Occipital lobe (tissue), 2 donors: ENCODE data around the gene UBE2L3. TPM values are rescaled to one million over a fixed set of nuclear protein-coding genes. Genes with fewer than 3 reads are reported as not detected.
"Not testable (repeated sequence)": the region's sequence is repeated elsewhere in the genome, so short reads cannot be mapped to it uniquely, and the experiment has no call there.

Experiments
- DNase-seq: peaks from one replicate; lab custom pipeline; 2025; lab: John Stamatoyannopoulos, UW
- total RNA-seq: library from RNA; depleted of rRNA; stranded (reverse); fragments of >200 nt; gene quantifications from one replicate; pipeline ENCODE4 v1.2.3, GENCODE V29; 2014

Gene UBE2L3
- total RNA-seq, 1 donor from 2014 or later: 23.6 TPM

DNA sequence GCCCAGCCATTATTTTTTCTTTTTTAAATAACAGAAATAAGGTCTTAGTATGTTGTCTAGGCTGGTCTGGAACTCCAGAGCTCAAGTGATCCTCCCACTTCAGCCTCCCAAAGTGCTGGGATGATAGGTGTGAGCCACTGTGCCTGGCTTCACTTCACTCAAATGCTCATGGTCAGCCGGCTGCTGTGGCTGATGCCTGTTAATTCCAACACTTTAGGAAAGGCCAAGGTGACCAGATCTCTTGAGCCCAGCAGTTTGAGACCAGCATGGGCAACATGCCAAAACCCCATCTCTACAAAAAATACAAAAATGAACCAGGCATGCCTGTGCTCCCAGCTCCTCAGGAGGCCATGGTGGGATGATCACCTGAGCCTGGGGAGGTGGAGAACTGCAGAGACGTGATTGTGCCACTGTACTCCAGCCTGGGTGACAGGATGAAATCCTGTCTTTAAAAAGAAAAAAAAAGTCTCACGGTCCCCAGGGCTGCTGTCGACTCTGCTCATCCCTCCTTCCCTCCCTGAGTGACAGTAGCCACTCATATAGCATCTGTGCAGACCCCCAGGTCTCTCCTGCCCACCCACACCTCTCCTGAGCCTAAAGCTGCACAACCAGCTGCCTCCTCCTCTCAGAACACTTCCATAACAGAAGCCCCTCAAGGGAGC is 58.7 kb downstream of the UBE2L3 start:
- no peak for DNase-seq

DNA sequence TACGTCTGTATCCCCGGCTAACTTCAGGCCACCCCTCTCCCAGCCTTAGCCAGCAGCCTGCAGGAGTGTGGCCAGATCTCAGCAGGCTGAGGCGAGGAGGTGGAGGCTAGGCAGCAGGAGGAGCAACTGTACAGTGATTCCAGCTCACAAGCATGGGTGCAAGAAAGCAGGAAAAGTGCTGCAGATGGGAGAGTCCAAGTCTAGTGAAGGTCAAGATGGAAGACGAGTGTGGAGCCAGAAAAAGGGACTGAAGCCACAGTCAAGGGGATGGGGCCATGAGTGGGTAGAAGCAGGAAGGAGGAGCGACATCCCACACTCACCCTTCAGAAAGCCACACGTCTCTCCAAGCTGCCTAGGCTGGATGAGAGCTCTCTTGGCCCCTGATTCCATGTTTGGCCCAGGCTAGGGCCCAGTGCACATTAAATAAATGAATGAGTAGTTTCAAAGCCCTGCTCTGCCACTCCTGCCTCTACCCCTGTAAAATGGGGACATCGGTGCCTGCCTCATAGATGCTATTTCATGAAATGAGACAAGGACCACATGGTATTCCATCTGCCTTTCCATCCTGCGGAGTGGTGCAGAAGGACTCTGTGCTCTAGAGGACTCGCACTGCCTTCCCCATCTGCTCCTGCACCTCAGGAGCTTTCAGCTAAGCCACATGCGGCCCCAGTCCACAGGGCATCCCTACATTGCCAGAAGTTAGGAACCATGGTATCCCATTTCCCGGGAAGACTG is 59.4 kb downstream of the UBE2L3 start:
- no peak for DNase-seq

DNA sequence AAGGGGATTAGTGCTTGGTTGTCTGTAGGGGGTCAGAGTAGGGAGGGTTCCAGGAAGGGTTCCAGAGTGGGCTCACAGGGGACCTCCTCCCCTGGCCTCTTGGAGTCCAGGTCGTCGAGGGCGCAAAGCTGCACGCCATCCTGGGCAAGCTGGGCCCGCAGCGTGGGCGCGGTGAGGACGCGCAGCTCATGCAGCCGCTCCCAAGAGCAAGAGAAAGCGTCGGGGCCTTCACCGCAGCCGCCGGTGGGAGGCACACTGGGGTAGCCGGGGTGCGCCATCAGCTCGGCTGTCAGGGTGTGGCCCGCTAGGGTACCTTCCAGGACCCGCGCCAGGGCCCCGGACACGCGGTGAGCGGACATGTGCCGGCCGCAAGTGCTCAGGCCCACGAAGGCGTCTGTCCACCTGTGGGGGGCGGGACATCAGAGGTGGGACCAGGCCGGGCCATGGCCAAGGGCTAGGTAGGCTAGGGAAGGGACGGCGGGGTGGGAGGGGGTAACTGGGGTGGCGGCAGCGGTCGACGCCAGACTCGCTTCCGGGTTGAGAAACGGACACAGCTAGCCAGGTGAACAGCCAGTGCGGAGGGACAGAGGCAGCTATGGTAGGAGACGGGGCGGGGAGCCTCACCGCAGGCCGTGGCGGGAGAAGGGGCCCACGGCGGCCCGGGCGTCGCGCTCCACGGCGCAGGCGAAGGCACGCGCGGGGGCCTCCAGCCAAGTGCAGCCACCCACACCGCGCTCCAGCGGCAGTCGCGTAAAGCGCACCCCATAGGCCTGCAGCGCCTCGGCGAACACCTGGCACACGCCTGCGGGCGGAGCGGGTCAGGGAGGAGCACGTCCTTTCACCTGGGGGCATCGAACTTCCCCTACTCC is 61.1 kb downstream of the UBE2L3 start:
- no peak for DNase-seq

DNA sequence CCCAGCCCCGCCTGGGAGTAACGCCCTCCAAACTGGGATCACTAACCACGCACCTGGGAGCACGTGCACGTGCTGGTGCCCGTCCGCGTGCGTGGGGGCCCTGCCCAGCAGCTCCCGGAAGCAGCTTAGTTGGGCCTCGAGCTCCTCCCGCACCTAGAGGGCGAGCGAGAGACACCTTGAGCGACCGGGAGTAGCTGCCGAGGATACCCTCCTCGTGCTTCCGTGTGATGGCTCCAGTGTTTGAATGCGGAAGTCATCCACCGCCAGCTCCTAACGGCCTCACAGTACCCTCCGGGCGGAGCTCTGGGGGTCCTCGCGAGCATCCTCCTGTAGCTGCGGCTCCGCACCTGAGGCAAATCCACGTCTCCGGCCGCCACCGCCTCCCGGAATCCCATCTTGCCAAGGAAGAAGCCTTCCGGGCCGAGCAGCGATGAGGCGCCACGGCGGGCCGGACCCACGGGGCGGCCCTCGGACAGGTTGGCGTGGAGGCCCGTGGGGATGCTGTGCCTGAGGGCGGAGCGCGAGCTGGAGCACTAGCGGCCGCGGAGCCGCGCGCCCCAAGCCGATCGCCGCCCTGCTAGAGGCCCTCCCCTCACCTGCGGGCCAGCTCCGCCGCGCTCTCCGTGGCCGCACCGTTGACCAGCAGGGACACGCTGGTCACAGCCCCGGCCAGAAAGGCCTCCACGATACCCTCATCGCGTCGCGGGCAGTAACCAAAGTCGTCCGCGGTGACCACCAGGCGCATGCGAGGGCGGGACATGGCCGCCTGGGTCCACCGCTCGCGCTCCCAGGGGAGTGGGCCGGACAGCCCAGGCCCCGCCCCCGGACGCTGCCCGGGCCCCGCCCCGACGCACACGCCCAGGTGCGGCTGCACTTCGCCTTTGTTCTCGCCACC is 62.0 kb downstream of the UBE2L3 start, which contains the start of gene YDJC:
Gene YDJC, minus strand, starts transcription at position 768 of the 895 bp plus-strand sequence. Its CDS starts 8 bp downstream, at position 760.
- DNase-seq: peak; percentile 88

DNA sequence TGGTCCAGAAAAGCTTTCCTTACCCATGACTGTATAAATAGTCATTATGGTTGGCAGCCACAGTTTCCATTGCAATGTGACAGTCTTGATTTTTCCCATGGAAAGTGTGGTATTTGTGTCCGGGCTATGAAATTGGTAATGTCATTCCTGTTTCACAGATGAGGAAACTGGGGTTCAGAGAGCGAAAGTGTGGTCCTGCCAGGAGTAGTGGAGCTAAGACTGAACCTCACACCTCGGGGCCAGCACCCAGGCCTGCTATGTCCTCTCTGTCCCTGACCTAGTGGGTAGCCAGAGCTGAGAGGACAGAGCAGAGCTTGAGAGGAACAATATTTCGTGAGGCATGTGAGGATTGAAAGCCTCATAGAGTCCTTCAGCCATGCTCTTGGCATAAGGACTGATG is 63.5 kb downstream of the UBE2L3 start:
- no peak for DNase-seq

DNA sequence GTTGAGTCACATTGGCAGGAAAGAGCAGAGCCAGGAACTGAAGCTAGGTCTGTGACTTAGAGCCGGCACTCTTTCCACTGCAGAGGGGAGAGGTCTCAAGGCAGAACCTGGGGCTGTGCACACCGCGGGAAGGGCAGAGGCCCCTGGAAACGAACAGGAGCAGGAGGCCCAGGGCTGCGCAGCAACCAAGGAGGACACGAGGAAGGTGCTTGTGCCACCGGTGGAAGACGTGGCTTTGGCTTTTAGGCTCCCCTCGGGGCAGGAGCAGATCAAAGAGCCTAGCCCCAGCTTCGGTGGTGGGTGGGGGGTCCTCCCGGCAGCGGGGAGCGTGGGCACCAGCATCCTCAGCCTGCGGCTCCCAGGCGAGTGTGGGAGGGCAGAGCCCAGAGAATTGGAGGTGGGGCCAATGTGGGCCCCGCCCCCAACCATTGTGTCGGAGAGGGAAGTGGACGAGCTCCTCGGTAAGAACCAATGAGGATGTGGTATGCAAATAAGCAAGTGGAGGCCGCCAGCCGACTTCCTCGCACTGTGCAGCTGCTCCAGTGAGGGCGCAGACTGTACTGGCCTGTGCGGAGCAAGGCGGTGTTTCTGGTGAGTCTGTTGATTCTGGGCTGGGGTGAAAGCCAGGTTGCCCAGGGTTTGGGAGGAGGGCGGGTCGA is 64.9 kb downstream of the UBE2L3 start, which contains the start of gene CCDC116:
Gene CCDC116, plus strand, starts transcription at position 524 of the 659 bp plus-strand sequence. CDS start 422 bp downstream, outside the sequence.
- no peak for DNase-seq

DNA sequence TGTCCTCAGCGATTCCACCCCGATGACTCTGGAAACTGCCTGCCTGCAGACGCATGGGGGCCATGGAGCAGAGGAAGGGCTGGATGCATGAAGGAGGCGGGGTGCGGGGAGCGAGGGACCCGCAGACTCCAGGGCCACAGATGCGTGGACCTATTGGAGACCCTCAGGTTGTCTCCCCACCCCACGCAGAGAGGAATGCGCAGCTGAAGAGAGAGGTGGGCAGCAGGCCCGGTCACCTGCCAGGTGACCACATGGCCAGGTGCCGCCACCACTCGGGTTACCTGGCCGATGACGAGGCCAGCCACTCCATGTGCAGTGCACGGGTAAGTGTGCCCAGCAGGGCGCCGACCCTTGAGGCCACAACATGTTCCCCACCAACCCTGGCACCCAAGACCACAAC is 65.4 kb downstream of the UBE2L3 start:
- DNase-seq: no peak

DNA sequence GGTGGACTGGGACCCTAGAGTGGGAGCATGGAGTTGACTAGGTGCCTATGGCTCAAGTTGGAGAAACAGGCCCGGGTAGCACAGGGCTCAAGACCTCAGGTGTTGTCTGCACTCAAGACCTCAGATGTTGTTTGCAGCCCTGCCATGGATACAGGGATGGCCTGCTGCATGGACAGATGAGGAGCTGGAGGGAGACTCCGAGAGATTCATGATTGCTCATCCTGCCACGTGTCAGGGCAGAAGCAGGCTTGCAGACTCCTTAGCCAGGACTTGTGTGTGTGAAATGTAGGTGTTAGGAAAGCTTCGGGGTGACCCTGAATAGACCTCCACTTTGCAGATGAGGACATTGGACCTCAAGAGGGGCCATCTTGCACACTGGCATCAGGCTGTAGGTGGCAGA is 66.0 kb downstream of the UBE2L3 start:
- DNase-seq: no peak

DNA sequence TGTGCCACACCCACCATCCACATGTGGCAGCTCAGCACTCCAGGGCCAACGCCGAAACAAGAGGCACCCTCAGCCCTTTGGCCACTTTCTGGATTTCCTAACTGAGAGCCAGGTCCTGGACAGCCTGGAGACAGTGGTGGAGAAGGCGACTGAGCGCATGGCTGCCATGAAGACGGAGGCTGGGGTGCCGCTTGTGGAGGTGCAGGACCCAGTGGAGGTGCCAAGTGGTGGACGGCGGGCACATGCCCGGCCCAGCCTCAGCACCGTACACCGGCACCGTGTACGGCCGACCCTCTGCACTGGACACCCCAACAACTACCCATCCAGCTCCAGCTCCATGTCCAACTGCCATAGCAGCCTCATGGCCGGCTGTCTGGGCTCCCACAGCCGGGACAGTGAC is 66.6 kb downstream of the UBE2L3 start:
- DNase-seq: no peak

DNA sequence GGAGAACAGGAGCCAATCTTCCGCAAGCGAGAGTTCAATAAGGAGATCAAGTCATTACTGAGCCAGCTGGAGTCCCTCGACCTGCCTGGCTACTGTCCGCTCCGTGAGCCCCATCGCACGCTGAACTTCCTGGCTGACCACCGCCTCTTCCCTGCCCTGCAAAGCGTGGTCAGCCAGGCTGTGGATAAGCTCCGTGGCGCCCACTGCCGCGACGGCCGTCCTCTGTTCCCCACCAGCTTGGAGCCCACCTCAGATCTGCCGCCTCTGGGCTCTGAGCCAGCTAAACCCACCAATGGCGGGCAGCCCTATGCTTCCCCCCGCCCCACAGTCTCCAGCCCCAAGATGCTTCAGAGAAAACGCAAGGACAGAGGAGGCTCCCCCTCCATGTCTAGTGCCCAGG is 67.3 kb downstream of the UBE2L3 start:
- DNase-seq: no peak

DNA sequence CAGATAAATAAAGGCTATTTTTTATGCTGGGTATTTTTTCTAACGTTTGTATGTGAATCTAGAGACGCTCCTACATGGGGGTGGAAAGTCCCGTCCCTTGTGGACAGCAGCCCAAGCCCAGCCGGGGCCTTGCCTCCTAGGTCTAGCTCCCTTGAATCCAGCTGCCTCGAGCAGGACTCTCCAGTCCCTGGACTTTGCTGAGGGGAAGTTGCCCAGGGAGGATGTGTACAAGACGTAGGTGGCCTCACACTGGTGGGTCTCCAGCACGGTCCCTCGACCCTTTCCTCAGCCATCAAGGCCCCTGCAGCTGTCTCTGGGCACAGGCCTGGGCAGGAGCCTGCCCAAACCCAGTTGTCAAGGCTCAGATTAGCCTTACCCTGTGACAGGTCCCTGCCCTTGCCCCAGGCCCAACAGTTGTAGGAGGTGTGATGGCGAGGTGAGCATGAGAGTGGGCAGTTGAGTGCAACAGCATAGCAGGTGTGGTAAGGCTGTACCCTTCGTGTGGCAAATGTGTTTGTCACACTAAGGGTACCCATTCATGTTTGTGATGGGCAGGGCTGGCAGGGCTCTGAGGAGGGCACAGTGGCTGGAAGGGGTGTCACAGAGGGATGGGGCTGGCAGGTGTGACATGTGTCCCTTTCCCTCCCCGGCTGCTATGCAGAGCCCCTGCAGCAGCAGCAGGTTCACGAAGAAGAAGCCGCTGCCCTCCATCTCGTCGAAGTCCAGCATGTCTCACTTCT is 68.4 kb downstream of the UBE2L3 start:
- no peak for DNase-seq

DNA sequence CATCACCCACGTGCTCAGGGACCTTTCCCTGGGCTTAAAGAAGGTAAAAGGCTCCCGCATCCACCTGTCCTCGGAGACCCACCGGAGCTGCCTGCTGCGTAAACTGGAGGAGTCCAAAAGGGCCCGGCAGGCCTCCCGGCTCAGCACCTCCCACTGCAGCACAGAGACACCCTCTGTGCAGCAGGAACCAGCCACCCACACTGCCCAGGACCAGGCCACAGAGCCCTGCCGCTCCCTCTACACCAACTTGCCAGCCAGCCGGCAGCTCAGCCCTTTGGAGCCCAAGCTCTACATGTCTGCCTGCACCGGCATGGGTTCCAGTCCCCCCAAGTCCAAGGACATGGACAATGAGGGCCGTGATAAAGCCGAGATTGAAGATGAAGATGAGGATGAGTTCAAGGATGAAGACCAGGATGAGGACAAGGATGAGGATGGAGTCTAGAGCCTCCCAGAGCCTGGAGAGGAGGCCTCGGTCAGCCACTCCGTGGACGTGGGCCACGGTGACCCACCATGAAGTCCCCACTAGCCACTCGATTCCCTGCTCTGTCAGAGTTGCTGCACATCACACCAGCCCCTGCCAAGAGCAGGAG is 69.2 kb downstream of the UBE2L3 start:
- no peak for DNase-seq

DNA sequence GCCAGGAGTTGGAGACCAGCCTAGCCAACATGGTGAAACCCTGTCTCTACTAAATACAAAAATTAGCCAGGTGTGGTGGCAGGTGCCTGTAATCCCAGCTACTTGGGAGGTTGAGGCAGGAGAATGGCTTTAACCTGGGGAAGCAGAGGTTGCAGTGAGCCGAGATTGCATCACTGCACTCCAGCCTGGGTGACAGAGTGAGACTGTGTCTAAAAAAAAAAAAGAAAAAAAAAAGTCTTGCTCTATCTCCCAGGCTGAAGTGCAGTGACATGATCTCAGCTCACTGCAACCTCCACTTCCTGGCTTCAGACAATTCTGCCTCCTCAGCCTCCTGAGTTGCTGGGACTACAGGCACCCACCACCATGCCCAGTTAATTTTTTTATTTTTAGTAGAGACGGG is 69.9 kb downstream of the UBE2L3 start:
- not testable (repeated sequence) for DNase-seq

DNA sequence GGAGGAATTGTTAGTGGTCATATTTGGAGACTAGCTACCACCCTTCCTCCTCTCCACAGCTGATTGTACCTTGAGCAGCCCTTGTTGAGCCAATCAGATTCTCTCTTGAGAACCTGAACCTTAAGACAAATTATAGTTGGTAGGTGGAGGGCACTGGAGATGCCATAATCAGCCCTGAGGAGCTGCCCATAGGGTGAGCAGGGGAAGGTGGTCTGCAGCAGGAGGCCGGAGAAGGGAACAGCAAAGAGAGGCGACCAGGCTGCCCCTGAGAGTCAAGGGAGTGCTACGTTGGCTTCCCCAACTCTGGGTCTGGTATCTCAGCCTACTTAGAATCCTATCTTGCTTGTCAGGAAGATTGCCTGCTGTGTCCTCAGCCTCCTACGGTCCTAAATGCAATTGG is 71.8 kb downstream of the UBE2L3 start:
- DNase-seq: no peak

DNA sequence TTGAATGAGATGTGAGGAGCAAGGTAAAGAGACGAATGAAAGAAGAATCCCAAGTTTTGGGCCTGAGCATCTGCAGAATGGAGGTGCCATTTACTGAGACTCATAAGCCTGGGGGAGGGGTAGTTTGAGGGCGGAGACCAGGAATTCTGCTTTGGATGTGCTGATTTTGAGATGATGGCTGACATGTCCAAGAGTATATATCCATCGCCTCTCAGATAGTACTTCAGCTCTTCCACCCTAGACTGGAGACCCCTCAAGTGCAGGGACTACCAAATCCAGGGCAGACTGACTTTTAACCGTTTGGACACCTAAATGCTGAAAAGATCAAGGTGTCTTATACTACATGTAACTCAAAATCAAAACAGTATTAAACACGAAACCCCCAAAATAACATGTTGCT is 73.3 kb downstream of the UBE2L3 start:
- no peak for DNase-seq

DNA sequence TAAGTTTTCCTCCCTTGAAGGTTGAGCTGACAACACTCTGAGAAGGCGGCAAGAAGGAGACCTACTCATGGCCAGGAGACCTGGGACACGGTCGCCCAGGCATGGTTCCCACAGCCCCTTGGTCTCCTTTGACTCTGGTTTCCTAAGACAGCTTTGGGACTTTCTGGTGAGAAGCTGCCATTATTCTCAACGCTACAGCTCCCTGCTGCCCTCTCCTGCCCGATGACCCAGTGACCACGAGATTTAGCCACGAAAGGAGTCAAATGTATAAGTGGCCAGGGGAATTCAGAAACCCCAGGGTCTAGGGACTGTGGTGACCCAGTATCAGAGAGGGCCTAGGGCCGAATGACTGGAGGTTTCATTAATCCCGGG is 73.9 kb downstream of the UBE2L3 start:
- DNase-seq: no peak

DNA sequence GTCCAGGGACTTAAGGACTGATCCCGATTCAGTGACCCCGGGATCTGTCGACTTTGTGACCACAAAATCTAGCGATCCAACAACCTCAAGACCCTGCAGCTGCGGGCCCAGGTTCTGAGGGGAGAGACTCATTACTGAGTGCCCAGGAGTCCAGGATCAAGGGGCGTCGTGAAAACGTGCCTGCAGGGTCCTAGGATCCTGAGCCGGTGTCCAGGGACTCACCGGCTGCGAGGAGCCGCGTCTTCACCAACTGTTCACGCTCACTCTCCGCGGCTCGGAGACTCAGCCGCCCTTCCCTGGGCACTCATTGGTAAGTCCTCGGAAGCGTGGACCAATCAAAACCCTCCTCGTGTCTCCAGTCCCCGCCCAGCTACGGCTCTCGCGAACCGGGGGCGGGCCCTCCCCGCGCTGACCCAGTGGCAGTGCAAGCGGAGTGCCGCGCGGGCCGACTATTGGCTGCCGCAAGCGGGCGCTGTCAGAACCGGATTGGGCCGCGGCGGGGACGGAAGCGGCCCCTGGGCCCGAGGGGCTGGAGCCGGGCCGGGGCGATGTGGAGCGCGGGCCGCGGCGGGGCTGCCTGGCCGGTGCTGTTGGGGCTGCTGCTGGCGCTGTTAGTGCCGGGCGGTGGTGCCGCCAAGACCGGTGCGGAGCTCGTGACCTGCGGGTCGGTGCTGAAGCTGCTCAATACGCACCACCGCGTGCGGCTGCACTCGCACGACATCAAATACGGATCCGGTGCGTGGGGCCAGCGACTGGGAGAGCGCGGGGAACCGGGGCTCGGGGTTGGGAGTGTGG is 74.5 kb downstream of the UBE2L3 start, which contains the start of gene SDF2L1:
Gene SDF2L1, plus strand, starts transcription at position 514 of the 795 bp plus-strand sequence. Its CDS starts 35 bp downstream, at position 549.
- peak; percentile 99 for DNase-seq
